Measurements from ENCODE around the gene DGAT2L6.

Gene DGAT2L6

GRCh38 chrX:70176938-70177533 lies at the start of gene DGAT2L6:
Gene DGAT2L6, plus strand, starts transcription at chrX:70177483. Its CDS starts 100 bp downstream, at chrX:70177583.
- Histone ChIP-seq H3K4me3 (no peak within 1 kb of the TSS), H3K27ac (no peak within 1 kb of the TSS), H3K36me3 (ENCODE audit: insufficient read depth, low read length) (no peaks in the 10 kb centered on the region), H3K9me3 (ENCODE audit: low read depth, low read length) (no peaks in the 10 kb centered on the region), H3K9ac (ENCODE audit: insufficient read length) (no peak within 1 kb of the TSS)
- no peak for TF ChIP-seq POLR2AphosphoS5 (IDR thresholded peaks at IDR 0.05; ENCODE audit: borderline replicate concordance, low read depth, low read length)
- TF ChIP-seq FOXP2 (optimal IDR thresholded peaks at IDR 0.05; ENCODE audit: control extremely low read depth, extremely low read length, insufficient read depth): no peak
- TF ChIP-seq EZH2 (IDR thresholded peaks at IDR 0.05): no peak
- no peak for DNase-seq (ENCODE audit: low read depth, low spot score)

GRCh38 chrX:70128071-70128470 lies 49.2 kb upstream of the DGAT2L6 start:
- H3K9me3 ChIP-seq (ENCODE audit: low read depth, low read length): no peaks in the 10 kb centered on the region
- no peak overlapping the region for H3K4me3 ChIP-seq
- H3K36me3 ChIP-seq (ENCODE audit: insufficient read depth, low read length): no peaks in the 10 kb centered on the region
- no peak overlapping the region for H3K9ac ChIP-seq (ENCODE audit: insufficient read length)
- no peak overlapping the region for H3K27ac ChIP-seq
- no peak for DNase-seq (ENCODE audit: low read depth, low spot score)
- no peak for TF ChIP-seq FOXP2 (optimal IDR thresholded peaks at IDR 0.05; ENCODE audit: control extremely low read depth, extremely low read length, insufficient read depth)
- no peak for TF ChIP-seq EZH2 (IDR thresholded peaks at IDR 0.05)
- TF ChIP-seq POLR2AphosphoS5 (IDR thresholded peaks at IDR 0.05; ENCODE audit: borderline replicate concordance, low read depth, low read length): no peak

GRCh38 chrX:70129816-70130215 lies 47.5 kb upstream of the DGAT2L6 start:
- TF ChIP-seq FOXP2 (optimal IDR thresholded peaks at IDR 0.05; ENCODE audit: control extremely low read depth, extremely low read length, insufficient read depth): no peak
- no peak overlapping the region for H3K27ac ChIP-seq
- no peak overlapping the region for H3K4me3 ChIP-seq
- H3K9me3 ChIP-seq (ENCODE audit: low read depth, low read length): no peaks in the 10 kb centered on the region
- no peak overlapping the region for H3K9ac ChIP-seq (ENCODE audit: insufficient read length)
- DNase-seq (ENCODE audit: low read depth, low spot score): no peak
- peaks cover under 1% of the 10 kb centered on the region; the same call in 1 of the 2 replicates for H3K36me3 ChIP-seq (ENCODE audit: insufficient read depth, low read length)

GRCh38 chrX:70132224-70132623 lies 45.1 kb upstream of the DGAT2L6 start:
- Histone ChIP-seq H3K9ac (ENCODE audit: insufficient read length) (peak overlapping the region; percentile 81), H3K9me3 (ENCODE audit: low read depth, low read length) (no peaks in the 10 kb centered on the region), H3K27ac (no peak overlapping the region), H3K36me3 (ENCODE audit: insufficient read depth, low read length) (peaks cover 13% of the 10 kb centered on the region; the same call in 1 of the 2 replicates), H3K4me3 (peak overlapping the region; percentile 94)
- TF ChIP-seq EZH2 (IDR thresholded peaks at IDR 0.05) (no peak), FOXP2 (optimal IDR thresholded peaks at IDR 0.05; ENCODE audit: control extremely low read depth, extremely low read length, insufficient read depth) (no peak), POLR2AphosphoS5 (IDR thresholded peaks at IDR 0.05; ENCODE audit: borderline replicate concordance, low read depth, low read length) (no peak)
- DNase-seq (ENCODE audit: low read depth, low spot score): no peak

GRCh38 chrX:70132877-70133302 lies 44.4 kb upstream of the DGAT2L6 start:
- Histone ChIP-seq H3K27ac (peak overlapping the region; percentile 50; the same call in 1 of the 2 replicates), H3K9me3 (ENCODE audit: low read depth, low read length) (no peaks in the 10 kb centered on the region), H3K36me3 (ENCODE audit: insufficient read depth, low read length) (peaks cover 13% of the 10 kb centered on the region; the same call in 1 of the 2 replicates), H3K4me3 (peak overlapping the region; percentile 94), H3K9ac (ENCODE audit: insufficient read length) (peak overlapping the region; percentile 81)
- DNase-seq (ENCODE audit: low read depth, low spot score): no peak
- TF ChIP-seq POLR2AphosphoS5 (IDR thresholded peaks at IDR 0.05; ENCODE audit: borderline replicate concordance, low read depth, low read length): no peak

GRCh38 chrX:70133303-70134115 lies 43.8 kb upstream of the DGAT2L6 start, which contains the start of gene IGBP1:
Gene IGBP1, plus strand, starts transcription at chrX:70133447. Its CDS starts 501 bp downstream, at chrX:70133948.
- H3K4me3 ChIP-seq: peak within 1 kb of the TSS; percentile 94
- DNase-seq (ENCODE audit: low read depth, low spot score): peak; percentile 52
- TF ChIP-seq POLR2AphosphoS5 (IDR thresholded peaks at IDR 0.05; ENCODE audit: borderline replicate concordance, low read depth, low read length) (peak; percentile 57), FOXP2 (optimal IDR thresholded peaks at IDR 0.05; ENCODE audit: control extremely low read depth, extremely low read length, insufficient read depth) (no peak), EZH2 (IDR thresholded peaks at IDR 0.05) (no peak)
- peak within 1 kb of the TSS; percentile 81 for H3K9ac ChIP-seq (ENCODE audit: insufficient read length)
- no peaks in the 10 kb centered on the region for H3K9me3 ChIP-seq (ENCODE audit: low read depth, low read length)
- peak within 1 kb of the TSS; percentile 90; the same call in 1 of the 2 replicates for H3K27ac ChIP-seq
- H3K36me3 ChIP-seq (ENCODE audit: insufficient read depth, low read length): peaks cover 13% of the 10 kb centered on the region; the same call in 1 of the 2 replicates

- TF ChIP-seq POLR2AphosphoS5 (IDR thresholded peaks at IDR 0.05; ENCODE audit: borderline replicate concordance, low read depth, low read length) (no peak), FOXP2 (optimal IDR thresholded peaks at IDR 0.05; ENCODE audit: control extremely low read depth, extremely low read length, insufficient read depth) (no peak), EZH2 (IDR thresholded peaks at IDR 0.05) (no peak)
- Histone ChIP-seq H3K9ac (ENCODE audit: insufficient read length) (peak overlapping the region; percentile 81), H3K27ac (peak overlapping the region; percentile 90; the same call in 1 of the 2 replicates), H3K4me3 (peak overlapping the region; percentile 94), H3K9me3 (ENCODE audit: low read depth, low read length) (no peaks in the 10 kb centered on the region), H3K36me3 (ENCODE audit: insufficient read depth, low read length) (peaks cover 13% of the 10 kb centered on the region; the same call in 1 of the 2 replicates)
- DNase-seq (ENCODE audit: low read depth, low spot score): no peak
Observed at GRCh38 chrX:70134116-70134477, 43.2 kb upstream of the DGAT2L6 start.

GRCh38 chrX:70138622-70139021 lies 38.7 kb upstream of the DGAT2L6 start:
- H3K9me3 ChIP-seq (ENCODE audit: low read depth, low read length): no peaks in the 10 kb centered on the region
- DNase-seq (ENCODE audit: low read depth, low spot score): no peak
- H3K4me3 ChIP-seq: no peak overlapping the region
- peaks cover 13% of the 10 kb centered on the region; the same call in 1 of the 2 replicates for H3K36me3 ChIP-seq (ENCODE audit: insufficient read depth, low read length)
- no peak overlapping the region for H3K27ac ChIP-seq
- H3K9ac ChIP-seq (ENCODE audit: insufficient read length): no peak overlapping the region
- TF ChIP-seq POLR2AphosphoS5 (IDR thresholded peaks at IDR 0.05; ENCODE audit: borderline replicate concordance, low read depth, low read length): no peak
- no peak for TF ChIP-seq EZH2 (IDR thresholded peaks at IDR 0.05)
- TF ChIP-seq FOXP2 (optimal IDR thresholded peaks at IDR 0.05; ENCODE audit: control extremely low read depth, extremely low read length, insufficient read depth): no peak
